DND-41 (cell line): Measurements from ENCODE around the gene ZER1.

Experiments
- ATAC-seq: fragments of 200-7000 bp; cut with Tn5 transposase; 3 replicates; pipeline ENCODE4 v1.9.1; 2021; ENCODE audit warnings: low read depth; ENCODE audit not compliant: insufficient read depth
- DNase-seq: peaks from one replicate; pipeline ENCODE4 v3.0.0-alpha.2; 2020
- H2AFZ ChIP-seq: 2 replicates; pipeline ENCODE4 v1.6.0; 2012; ENCODE audit warnings: low read depth, low read length
- H3K27ac ChIP-seq: 2 replicates; pipeline ENCODE4 v1.5.1; 2012; ENCODE audit warnings: low read length, inconsistent platforms
- H3K27me3 ChIP-seq: fragments of 200-600 bp; sonication (generic); 2 replicates; pipeline ENCODE4 v1.6.0; 2012; ENCODE audit warnings: low read length, mild to moderate bottlenecking, inconsistent platforms; ENCODE audit not compliant: insufficient read depth, poor library complexity
- H3K36me3 ChIP-seq: 2 replicates; pipeline ENCODE4 v1.5.1; 2012; ENCODE audit warnings: low read length, inconsistent platforms; ENCODE audit not compliant: insufficient read depth
- H3K4me1 ChIP-seq: 2 replicates; pipeline ENCODE4 v1.5.1; 2012; ENCODE audit warnings: mild to moderate bottlenecking, low read length; ENCODE audit not compliant: insufficient read depth
- H3K4me2 ChIP-seq: 2 replicates; pipeline ENCODE4 v1.6.0; 2012; ENCODE audit warnings: mild to moderate bottlenecking, moderate library complexity, low read length, inconsistent platforms; ENCODE audit not compliant: insufficient read depth
- H3K4me3 ChIP-seq, 2 experiments: fragments of 200-600 bp in 1 of 2; shearing (Covaris generic) in 1 of 2; 2 replicates each; pipeline ENCODE4 v1.5.1; 2012 to 2016; ENCODE audit warnings: inconsistent platforms in 2 of 2, low read length in 2 of 2, mild to moderate bottlenecking in 2 of 2, low read depth in 1 of 2, moderate library complexity in 1 of 2
- H3K79me2 ChIP-seq: 2 replicates; pipeline ENCODE4 v1.6.0; 2012; ENCODE audit warnings: low read length, inconsistent platforms; ENCODE audit not compliant: insufficient read depth
- H3K9ac ChIP-seq: 2 replicates; pipeline ENCODE4 v1.6.0; 2012; ENCODE audit warnings: low read depth, mild to moderate bottlenecking, inconsistent platforms, low read length, moderate library complexity
- H3K9me3 ChIP-seq: 2 replicates; pipeline ENCODE4 v1.5.1; 2012; ENCODE audit warnings: low read length, moderate library complexity, mild to moderate bottlenecking, inconsistent platforms; ENCODE audit not compliant: insufficient read depth, severe bottlenecking
- H4K20me1 ChIP-seq: 2 replicates; pipeline ENCODE4 v1.6.0; 2012; ENCODE audit warnings: low read length; ENCODE audit not compliant: insufficient read depth
- CTCF ChIP-seq: IDR thresholded peaks from 2 replicates; pipeline ENCODE4 v1.5.1; 2012; ENCODE audit warnings: borderline replicate concordance, low read length, moderate library complexity, mild to moderate bottlenecking; ENCODE audit not compliant: poor library complexity, severe bottlenecking; ENCODE audit errors: extremely low read depth
- EZH2 ChIP-seq: IDR thresholded peaks from 3 replicates; pipeline ENCODE4 v1.6.1; 2012; ENCODE audit warnings: borderline replicate concordance, low read depth, mild to moderate bottlenecking, moderate library complexity, low read length, inconsistent platforms; ENCODE audit not compliant: severe bottlenecking

ZER1 gene

DNA sequence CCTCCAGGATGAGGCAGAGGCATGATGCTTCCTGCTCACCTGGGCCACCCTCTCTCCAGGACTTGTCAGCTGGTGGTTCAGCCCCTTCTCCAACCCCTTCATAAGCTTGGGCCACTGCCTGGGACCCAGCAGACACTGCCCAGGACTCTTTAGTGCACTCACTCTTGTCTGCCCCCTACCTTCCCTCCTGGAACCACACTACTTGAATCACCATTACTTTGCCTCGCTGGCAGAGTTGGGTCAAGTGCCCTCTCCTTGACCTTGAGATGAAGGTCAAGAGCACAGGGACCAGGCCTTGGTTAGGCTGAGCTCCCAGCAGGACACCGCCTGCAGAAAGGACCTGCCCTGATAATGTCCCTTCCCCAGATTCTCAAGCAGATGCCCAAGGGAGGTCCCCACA is 38.1 kb upstream of the ZER1 start:
- H4K20me1 ChIP-seq = no peaks in the 10 kb centered on the region
- no peak overlapping the region for H2AFZ ChIP-seq
- peaks cover 44% of the 10 kb centered on the region for H3K36me3 ChIP-seq
- ATAC-seq = peak; percentile 31; the same call in 1 of the 3 replicates
- no peaks in the 10 kb centered on the region for H3K79me2 ChIP-seq
- H3K27me3 ChIP-seq = no peaks in the 10 kb centered on the region
- no peak overlapping the region for H3K4me2 ChIP-seq
- no peak for DNase-seq
- TF ChIP-seq EZH2 (no peak), CTCF (peak; percentile 16)
- H3K9me3 ChIP-seq = no peaks in the 10 kb centered on the region
- no peaks in the 10 kb centered on the region for H3K4me1 ChIP-seq
- H3K9ac ChIP-seq = no peak overlapping the region
- H3K27ac ChIP-seq = no peak overlapping the region
- H3K4me3 ChIP-seq = no peak overlapping the region

- Histone ChIP-seq H3K4me3 (no peak overlapping the region), H3K4me1 (no peaks in the 10 kb centered on the region), H4K20me1 (no peaks in the 10 kb centered on the region), H3K27me3 (no peaks in the 10 kb centered on the region), H3K79me2 (no peaks in the 10 kb centered on the region), H2AFZ (no peak overlapping the region), H3K36me3 (peaks cover 47% of the 10 kb centered on the region), H3K27ac (no peak overlapping the region), H3K4me2 (no peak overlapping the region), H3K9me3 (no peaks in the 10 kb centered on the region), H3K9ac (no peak overlapping the region)
- no peak for ATAC-seq
- TF ChIP-seq CTCF (no peak), EZH2 (no peak)
- no peak for DNase-seq
Observed at GRCh38 chr9:128809036-128809599, 37.4 kb upstream of the ZER1 start.

- Histone ChIP-seq H3K27me3 (no peaks in the 10 kb centered on the region), H3K4me1 (no peaks in the 10 kb centered on the region), H3K9me3 (no peaks in the 10 kb centered on the region), H3K9ac (no peak overlapping the region), H3K27ac (no peak overlapping the region), H3K4me3 (no peak overlapping the region), H2AFZ (no peak overlapping the region), H3K79me2 (no peaks in the 10 kb centered on the region), H3K4me2 (no peak overlapping the region), H3K36me3 (peaks cover 53% of the 10 kb centered on the region), H4K20me1 (no peaks in the 10 kb centered on the region)
- DNase-seq = no peak
- ATAC-seq = no peak
- TF ChIP-seq EZH2 = no peak
- no peak for TF ChIP-seq CTCF
Observed at GRCh38 chr9:128808543-128808942, 36.8 kb upstream of the ZER1 start.
